Trophoblast cell (in vitro differentiated cells and primary cell): Measurements from ENCODE around the gene ADARB1.

Experiments used
- DNase-seq, 2 donors: peaks; one replicate each; pipeline ENCODE4 v3.0.0-alpha.2; 2016
- H2AFZ ChIP-seq: 2 replicates; pipeline ENCODE4 v1.6.1; 2013; ENCODE audit warnings: low read length, moderate library complexity, mild to moderate bottlenecking; ENCODE audit not compliant: insufficient read depth, poor library complexity
- H2AK5ac ChIP-seq: 2 replicates; pipeline ENCODE4 v1.6.1; 2013; ENCODE audit warnings: mild to moderate bottlenecking, low read length
- H2BK120ac ChIP-seq: 2 replicates; pipeline ENCODE4 v1.6.1; 2013; ENCODE audit warnings: low read length, mild to moderate bottlenecking, moderate library complexity; ENCODE audit not compliant: insufficient read depth, poor library complexity
- H2BK12ac ChIP-seq: 2 replicates; pipeline ENCODE4 v1.6.1; 2013; ENCODE audit warnings: mild to moderate bottlenecking, low read length, moderate library complexity
- H2BK5ac ChIP-seq: 2 replicates; pipeline ENCODE4 v1.6.1; 2013; ENCODE audit warnings: low read length, low read depth, moderate library complexity, mild to moderate bottlenecking; ENCODE audit not compliant: poor library complexity
- H3K14ac ChIP-seq: 2 replicates; pipeline ENCODE4 v1.6.1; 2013; ENCODE audit warnings: mild to moderate bottlenecking, low read length
- H3K18ac ChIP-seq: 2 replicates; pipeline ENCODE4 v1.6.1; 2013; ENCODE audit warnings: mild to moderate bottlenecking, low read length
- H3K23ac ChIP-seq: 2 replicates; pipeline ENCODE4 v1.6.1; 2013; ENCODE audit warnings: low read length
- H3K27ac ChIP-seq: 2 replicates; pipeline ENCODE4 v1.5.1; 2013; ENCODE audit warnings: low read depth, mild to moderate bottlenecking, inconsistent platforms, low read length, moderate library complexity
- H3K27me3 ChIP-seq: 2 replicates; pipeline ENCODE4 v1.6.1; 2013; ENCODE audit warnings: inconsistent platforms, mild to moderate bottlenecking, low read length, moderate library complexity; ENCODE audit not compliant: insufficient read depth
- H3K36me3 ChIP-seq, 2 experiments: 1 replicate in 1 of 2; 2 replicates in 1 of 2; pipeline ENCODE4 v1.6.1; 2013; ENCODE audit warnings: low read length in 2 of 2, mild to moderate bottlenecking in 2 of 2, moderate library complexity in 1 of 2; ENCODE audit not compliant: insufficient read depth in 2 of 2, control insufficient read depth in 1 of 2
- H3K4ac ChIP-seq: 2 replicates; pipeline ENCODE4 v1.6.1; 2013; ENCODE audit warnings: low read depth, mild to moderate bottlenecking, low read length, moderate library complexity
- H3K4me1 ChIP-seq, 2 experiments: 1 replicate in 1 of 2; 2 replicates in 1 of 2; pipeline ENCODE4 v1.6.1; 2013; ENCODE audit warnings: low read length in 2 of 2, mild to moderate bottlenecking in 2 of 2, moderate library complexity in 1 of 2; ENCODE audit not compliant: insufficient read depth in 2 of 2, control insufficient read depth in 1 of 2
- H3K4me2 ChIP-seq: 2 replicates; pipeline ENCODE4 v1.6.1; 2013; ENCODE audit warnings: inconsistent platforms, mild to moderate bottlenecking, low read length, moderate library complexity
- H3K4me3 ChIP-seq: 2 replicates; pipeline ENCODE4 v1.5.1; 2013; ENCODE audit warnings: mild to moderate bottlenecking, low read depth, low read length, inconsistent platforms
- H3K79me1 ChIP-seq: one replicate; pipeline ENCODE4 v1.6.1; 2013; ENCODE audit warnings: low read length
- H3K79me2 ChIP-seq: 2 replicates; pipeline ENCODE4 v1.6.1; 2013; ENCODE audit warnings: low read length, mild to moderate bottlenecking; ENCODE audit not compliant: control insufficient read depth, insufficient read depth, poor library complexity
- H3K9ac ChIP-seq: 2 replicates; pipeline ENCODE4 v1.6.1; 2013; ENCODE audit warnings: mild to moderate bottlenecking, low read length
- H3K9me3 ChIP-seq: 2 replicates; pipeline ENCODE4 v1.6.1; 2013; ENCODE audit warnings: low read depth, mild to moderate bottlenecking, control low read depth, inconsistent platforms, low read length; ENCODE audit not compliant: insufficient read depth
- H4K12ac ChIP-seq: 2 replicates; pipeline ENCODE4 v1.6.1; 2013; ENCODE audit warnings: low read depth, mild to moderate bottlenecking, low read length, moderate library complexity
- H4K8ac ChIP-seq: 2 replicates; pipeline ENCODE4 v1.6.1; 2013; ENCODE audit warnings: low read depth, mild to moderate bottlenecking, low read length, moderate library complexity
- H4K91ac ChIP-seq: one replicate; pipeline ENCODE4 v1.6.1; 2013; ENCODE audit warnings: low read depth, mild to moderate bottlenecking, low read length, moderate library complexity
- WGBS: extraction: QIAGEN DNeasy Blood & Tissue Kit; methylation state at CpG from one replicate; pipeline ENCODE4 v1.1.7; 2013; ENCODE audit warnings: missing lambda C conversion rate; ENCODE audit not compliant: insufficient read length, insufficient coverage; ENCODE audit errors: extremely low coverage; 5-methylcytosine and 5-hydroxymethylcytosine counted together

Gene ADARB1

DNA sequence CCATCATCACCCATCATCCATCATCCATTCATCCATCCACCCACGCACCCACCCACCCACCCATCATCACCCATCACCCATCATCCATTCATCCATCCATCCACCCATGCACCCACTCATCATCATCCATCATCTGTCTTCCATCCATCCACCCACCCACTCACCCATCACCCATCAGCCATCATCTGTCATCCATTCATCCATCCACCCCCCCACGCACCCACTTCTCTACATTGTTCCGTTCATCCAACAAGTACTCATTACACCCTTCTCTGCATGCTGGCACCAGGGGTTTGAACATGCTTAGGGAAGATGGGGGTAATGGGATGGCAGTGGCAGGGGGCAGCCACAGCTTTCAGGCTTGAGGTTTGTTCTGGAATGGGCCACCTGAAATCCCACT is 82.1 kb downstream of the ADARB1 start:
- Histone ChIP-seq H3K23ac (no peak overlapping the region), H3K27ac (no peak overlapping the region), H3K9ac (no peak overlapping the region), H3K27me3 (no peaks in the 10 kb centered on the region), H3K79me1 (no peaks in the 10 kb centered on the region), H3K4me3 (no peak overlapping the region), H2BK12ac (no peak overlapping the region), H2BK120ac (no peak overlapping the region), H3K14ac (no peak overlapping the region), H4K8ac (no peak overlapping the region), H3K36me3 (peaks cover 0 to 2% of the 10 kb centered on the region in 2 experiments), H2AK5ac (no peak overlapping the region), H2BK5ac (no peak overlapping the region), H2AFZ (no peak overlapping the region), H3K4ac (no peak overlapping the region), H4K12ac (no peak overlapping the region), H4K91ac (no peak overlapping the region), H3K9me3 (peaks cover 2% of the 10 kb centered on the region), H3K4me2 (no peak overlapping the region), H3K18ac (no peak overlapping the region), H3K4me1 (peaks cover 0 to 10% of the 10 kb centered on the region in 2 experiments), H3K79me2 (no peaks in the 10 kb centered on the region)
- no peak for DNase-seq
- WGBS, result 100% methylated on average over 3 of the region's 3 CpGs

- no peak overlapping the region for H2BK12ac ChIP-seq
- H3K23ac ChIP-seq, result no peak overlapping the region
- H3K4me1 ChIP-seq, result peaks cover 0 to 10% of the 10 kb centered on the region in 2 experiments
- no peak overlapping the region for H2AK5ac ChIP-seq
- no peaks in the 10 kb centered on the region for H3K27me3 ChIP-seq
- H3K79me2 ChIP-seq, result no peaks in the 10 kb centered on the region
- H3K14ac ChIP-seq, result no peak overlapping the region
- H3K9ac ChIP-seq, result no peak overlapping the region
- H3K4me3 ChIP-seq, result no peak overlapping the region
- H3K79me1 ChIP-seq, result no peaks in the 10 kb centered on the region
- no peak overlapping the region for H3K27ac ChIP-seq
- no peak overlapping the region for H3K4ac ChIP-seq
- H3K9me3 ChIP-seq, result no peaks in the 10 kb centered on the region
- DNase-seq, result no peak
- H3K18ac ChIP-seq, result no peak overlapping the region
- no peak overlapping the region for H4K8ac ChIP-seq
- no peak overlapping the region for H2AFZ ChIP-seq
- no peak overlapping the region for H3K4me2 ChIP-seq
- WGBS, result no CpG with 5 or more reads among the region's 8 CpGs
- no peak overlapping the region for H4K91ac ChIP-seq
- no peak overlapping the region for H2BK120ac ChIP-seq
- no peak overlapping the region for H4K12ac ChIP-seq
- peaks cover 5 to 9% of the 10 kb centered on the region in 2 experiments for H3K36me3 ChIP-seq
- no peak overlapping the region for H2BK5ac ChIP-seq
Measured at GRCh38 chr21:45157932-45158331, 83.6 kb downstream of the ADARB1 start.

DNA sequence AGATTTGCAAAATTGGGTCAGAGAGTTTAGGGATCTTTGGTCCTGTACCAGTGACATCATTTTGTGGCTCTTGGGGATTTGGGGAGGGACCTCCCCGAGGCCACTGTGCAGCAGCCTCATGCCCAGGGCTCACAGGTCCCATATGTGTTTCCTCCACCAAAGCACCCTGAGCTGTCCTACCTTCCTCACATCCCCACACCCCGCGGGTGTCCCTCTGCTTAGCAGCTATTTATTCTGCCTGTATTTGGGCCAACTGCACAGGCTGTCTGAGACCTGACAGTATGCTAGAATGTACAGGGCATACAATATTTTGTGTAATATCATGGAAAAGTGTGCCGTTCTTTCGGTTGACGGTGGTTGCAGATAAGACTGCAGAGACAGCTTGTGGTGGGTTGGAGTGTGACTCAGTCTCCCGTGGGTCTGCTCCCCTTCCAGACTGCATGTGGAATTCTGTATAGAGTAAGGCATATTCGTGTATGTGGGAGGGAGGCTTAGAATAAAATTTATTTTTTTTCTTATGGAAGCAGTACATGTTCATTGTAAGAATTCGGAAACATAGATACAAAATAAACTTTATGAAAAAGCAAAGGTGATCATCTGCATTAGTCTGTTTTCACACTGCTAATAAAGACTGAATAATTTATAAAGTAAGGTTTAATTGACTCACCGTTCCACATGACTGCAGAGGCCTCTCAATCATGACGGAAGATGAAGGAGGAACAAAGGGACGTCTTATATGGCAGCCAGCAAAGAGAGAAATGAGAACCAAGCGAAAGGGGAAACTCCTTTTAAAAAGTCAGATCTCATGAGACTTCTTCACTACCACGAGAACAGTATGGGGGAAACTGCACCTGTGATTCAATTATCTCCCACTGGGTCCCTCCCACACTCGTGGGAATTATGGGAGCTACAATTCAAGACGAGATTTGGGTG is 84.4 kb downstream of the ADARB1 start:
- no peak overlapping the region for H2BK5ac ChIP-seq
- no peak overlapping the region for H3K4me3 ChIP-seq
- peaks cover 0 to 10% of the 10 kb centered on the region in 2 experiments for H3K4me1 ChIP-seq
- peaks cover 5 to 9% of the 10 kb centered on the region in 2 experiments for H3K36me3 ChIP-seq
- no peak overlapping the region for H3K4ac ChIP-seq
- no peaks in the 10 kb centered on the region for H3K27me3 ChIP-seq
- H3K9me3 ChIP-seq, result no peaks in the 10 kb centered on the region
- H2AK5ac ChIP-seq, result no peak overlapping the region
- H2BK12ac ChIP-seq, result no peak overlapping the region
- no peak overlapping the region for H4K12ac ChIP-seq
- H3K79me1 ChIP-seq, result no peaks in the 10 kb centered on the region
- DNase-seq, result no peak
- H4K91ac ChIP-seq, result no peak overlapping the region
- no peak overlapping the region for H3K14ac ChIP-seq
- H3K27ac ChIP-seq, result no peak overlapping the region
- H3K9ac ChIP-seq, result no peak overlapping the region
- H2AFZ ChIP-seq, result no peak overlapping the region
- no peak overlapping the region for H4K8ac ChIP-seq
- no peak overlapping the region for H3K18ac ChIP-seq
- no CpG with 5 or more reads among the region's 16 CpGs for WGBS
- no peak overlapping the region for H3K23ac ChIP-seq
- H3K79me2 ChIP-seq, result no peaks in the 10 kb centered on the region
- H3K4me2 ChIP-seq, result no peak overlapping the region
- H2BK120ac ChIP-seq, result no peak overlapping the region

- Histone ChIP-seq H3K18ac (no peak overlapping the region), H3K14ac (no peak overlapping the region), H3K36me3 (peaks cover 5 to 9% of the 10 kb centered on the region in 2 experiments), H3K79me2 (no peaks in the 10 kb centered on the region), H3K9me3 (no peaks in the 10 kb centered on the region), H2AK5ac (no peak overlapping the region), H3K4ac (no peak overlapping the region), H3K4me2 (no peak overlapping the region), H3K27ac (no peak overlapping the region), H4K12ac (no peak overlapping the region), H3K9ac (no peak overlapping the region), H3K79me1 (no peaks in the 10 kb centered on the region), H3K4me1 (peaks cover 0 to 6% of the 10 kb centered on the region in 2 experiments), H2AFZ (no peak overlapping the region), H3K4me3 (no peak overlapping the region), H2BK12ac (no peak overlapping the region), H2BK5ac (no peak overlapping the region), H4K91ac (no peak overlapping the region), H3K27me3 (no peaks in the 10 kb centered on the region), H4K8ac (no peak overlapping the region), H2BK120ac (no peak overlapping the region), H3K23ac (no peak overlapping the region)
- DNase-seq, result no peak
- no CpG with 5 or more reads among the region's 7 CpGs for WGBS
Measured at GRCh38 chr21:45160198-45160597, 85.8 kb downstream of the ADARB1 start.
